GM03348 (cell line): ENCODE measurements around the gene MRC1.

Source experiments
- DNase-seq: peaks from one replicate; pipeline ENCODE4 v3.0.0; 2012; ENCODE audit warnings: low spot score

Gene MRC1

GRCh38 chr10:17795813-17796594, 13.1 kb upstream of the MRC1 start:
- no peak for DNase-seq

- DNase-seq, result no peak
Measured at GRCh38 chr10:17801507-17801906, 7.6 kb upstream of the MRC1 start.

- DNase-seq, result no peak
Measured at GRCh38 chr10:17802350-17802749, 6.8 kb upstream of the MRC1 start.

GRCh38 chr10:17802976-17803375, 6.2 kb upstream of the MRC1 start:
- DNase-seq, result peak; percentile 47

GRCh38 chr10:17805330-17805729, 3.8 kb upstream of the MRC1 start:
- no peak for DNase-seq

- DNase-seq, result no peak
Measured at GRCh38 chr10:17805921-17806577, 3.1 kb upstream of the MRC1 start.

- peak; percentile 21 for DNase-seq
Measured at GRCh38 chr10:17811146-17811865, 2.2 kb downstream of the MRC1 start.

GRCh38 chr10:17814973-17815372, 5.8 kb downstream of the MRC1 start:
- no peak for DNase-seq

GRCh38 chr10:17816199-17816598, 7.1 kb downstream of the MRC1 start:
- no peak for DNase-seq

- no peak for DNase-seq
Measured at GRCh38 chr10:17817316-17817715, 8.2 kb downstream of the MRC1 start.

- no peak for DNase-seq
Measured at GRCh38 chr10:17817790-17818189, 8.6 kb downstream of the MRC1 start.

- DNase-seq, result no peak
Measured at GRCh38 chr10:17819836-17820235, 10.7 kb downstream of the MRC1 start.

GRCh38 chr10:17820943-17821342, 11.8 kb downstream of the MRC1 start:
- DNase-seq, result no peak

GRCh38 chr10:17821893-17822292, 12.7 kb downstream of the MRC1 start:
- DNase-seq, result no peak

GRCh38 chr10:17831341-17831740, 22.2 kb downstream of the MRC1 start:
- no peak for DNase-seq

GRCh38 chr10:17831896-17832295, 22.7 kb downstream of the MRC1 start:
- no peak for DNase-seq

GRCh38 chr10:17833656-17834055, 24.5 kb downstream of the MRC1 start:
- DNase-seq, result no peak

- peak; percentile 88 for DNase-seq
Measured at GRCh38 chr10:17835688-17836087, 26.5 kb downstream of the MRC1 start.

- peak; percentile 62 for DNase-seq
Measured at GRCh38 chr10:17836942-17837341, 27.8 kb downstream of the MRC1 start.

GRCh38 chr10:17838080-17838648, 29.0 kb downstream of the MRC1 start:
- peak; percentile 14 for DNase-seq

- no peak for DNase-seq
Measured at GRCh38 chr10:17841050-17841449, 31.9 kb downstream of the MRC1 start.

- DNase-seq, result no peak
Measured at GRCh38 chr10:17842641-17843040, 33.5 kb downstream of the MRC1 start.
